ENCODE results near the gene LASP1NB.

Gene LASP1NB

DNA sequence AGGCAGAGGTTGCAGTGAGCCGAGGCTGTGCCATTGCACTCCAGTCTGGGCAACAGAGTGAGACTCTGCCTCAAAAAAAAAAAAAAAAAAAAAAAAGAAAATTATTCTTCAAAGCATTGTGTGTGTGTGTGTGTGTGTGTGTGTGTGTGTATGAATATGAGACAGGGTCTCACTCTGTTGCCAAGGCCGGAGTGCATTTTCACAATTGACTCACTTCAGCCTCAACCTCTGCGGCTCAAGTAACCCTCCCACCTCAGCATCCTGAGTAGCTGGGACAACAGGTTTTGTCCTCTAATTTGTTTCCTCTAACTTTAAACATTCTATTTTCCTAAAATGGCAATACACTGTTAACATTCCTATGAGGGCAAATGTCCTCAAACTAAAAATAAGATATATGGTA is 34.1 kb downstream of the LASP1NB start:
- no peaks in the 10 kb centered on the region for H3K4me1 ChIP-seq (ENCODE audit: control insufficient read depth in 2 of 3, insufficient read depth in 2 of 3, low read depth in 1 of 3, low read length in 3 of 3)
- TF ChIP-seq, protein P1, sequence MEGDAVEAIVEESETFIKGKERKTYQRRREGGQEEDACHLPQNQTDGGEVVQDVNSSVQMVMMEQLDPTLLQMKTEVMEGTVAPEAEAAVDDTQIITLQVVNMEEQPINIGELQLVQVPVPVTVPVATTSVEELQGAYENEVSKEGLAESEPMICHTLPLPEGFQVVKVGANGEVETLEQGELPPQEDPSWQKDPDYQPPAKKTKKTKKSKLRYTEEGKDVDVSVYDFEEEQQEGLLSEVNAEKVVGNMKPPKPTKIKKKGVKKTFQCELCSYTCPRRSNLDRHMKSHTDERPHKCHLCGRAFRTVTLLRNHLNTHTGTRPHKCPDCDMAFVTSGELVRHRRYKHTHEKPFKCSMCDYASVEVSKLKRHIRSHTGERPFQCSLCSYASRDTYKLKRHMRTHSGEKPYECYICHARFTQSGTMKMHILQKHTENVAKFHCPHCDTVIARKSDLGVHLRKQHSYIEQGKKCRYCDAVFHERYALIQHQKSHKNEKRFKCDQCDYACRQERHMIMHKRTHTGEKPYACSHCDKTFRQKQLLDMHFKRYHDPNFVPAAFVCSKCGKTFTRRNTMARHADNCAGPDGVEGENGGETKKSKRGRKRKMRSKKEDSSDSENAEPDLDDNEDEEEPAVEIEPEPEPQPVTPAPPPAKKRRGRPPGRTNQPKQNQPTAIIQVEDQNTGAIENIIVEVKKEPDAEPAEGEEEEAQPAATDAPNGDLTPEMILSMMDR (IDR thresholded peaks at IDR 0.05; ENCODE audit: borderline replicate concordance, extremely low read depth, insufficient read depth), result no peak
- no peak overlapping the region for H3K4me3 ChIP-seq (ENCODE audit: low read length in 3 of 3)
- no peaks in the 10 kb centered on the region for H3K36me3 ChIP-seq (ENCODE audit: control insufficient read depth in 2 of 3, insufficient read depth in 3 of 3, low read length in 3 of 3)
- H3K27ac ChIP-seq (ENCODE audit: low read depth in 2 of 2, low read length in 2 of 2), result no peak overlapping the region
- H3K27me3 ChIP-seq (ENCODE audit: control insufficient read depth, insufficient read depth, low read length), result no peaks in the 10 kb centered on the region
- H3K9me3 ChIP-seq (ENCODE audit: control insufficient read depth in 2 of 3, insufficient read depth in 1 of 3, low read length in 3 of 3), result no peaks in the 10 kb centered on the region
- no peak for FAIRE-seq
- H3K9ac ChIP-seq (ENCODE audit: low read length in 3 of 3), result no peak overlapping the region
- intact Hi-C loops (cut with DNase I), result no loop called here
- DNase-seq, result no peak

DNA sequence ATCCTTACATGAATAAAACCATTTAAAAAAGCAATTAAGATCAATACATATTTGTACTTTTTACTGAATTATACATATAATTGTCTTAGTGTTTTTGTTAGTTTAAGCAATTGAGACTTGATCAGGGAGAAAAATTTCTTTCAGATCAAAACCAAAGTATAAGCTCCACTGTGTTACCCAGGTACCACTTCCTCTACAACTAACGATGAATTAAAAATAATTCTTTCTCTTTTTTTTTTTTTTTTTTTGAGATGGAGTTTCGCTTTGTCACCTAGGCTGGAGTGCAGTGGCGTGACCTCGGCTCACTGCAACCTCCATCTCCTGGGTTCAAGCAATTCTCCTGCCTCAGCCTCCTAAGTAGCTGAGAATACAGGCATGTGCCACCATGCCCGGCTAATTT is 35.0 kb downstream of the LASP1NB start:
- H3K27ac ChIP-seq (ENCODE audit: low read depth in 2 of 2, low read length in 2 of 2), result no peak overlapping the region
- H3K4me3 ChIP-seq (ENCODE audit: low read length in 3 of 3), result no peak overlapping the region
- no peaks in the 10 kb centered on the region for H3K4me1 ChIP-seq (ENCODE audit: control insufficient read depth in 2 of 3, insufficient read depth in 2 of 3, low read depth in 1 of 3, low read length in 3 of 3)
- DNase-seq (no peak), FAIRE-seq (no peak)
- intact Hi-C loops (cut with DNase I), result no loop called here
- no peaks in the 10 kb centered on the region for H3K36me3 ChIP-seq (ENCODE audit: control insufficient read depth in 2 of 3, insufficient read depth in 3 of 3, low read length in 3 of 3)
- TF ChIP-seq, protein P1 (IDR thresholded peaks at IDR 0.05; ENCODE audit: borderline replicate concordance, extremely low read depth, insufficient read depth), result no peak
- H3K27me3 ChIP-seq (ENCODE audit: control insufficient read depth, insufficient read depth, low read length), result no peaks in the 10 kb centered on the region
- H3K9ac ChIP-seq (ENCODE audit: low read length in 3 of 3), result no peak overlapping the region
- H3K9me3 ChIP-seq (ENCODE audit: control insufficient read depth in 2 of 3, insufficient read depth in 1 of 3, low read length in 3 of 3), result no peaks in the 10 kb centered on the region

DNA sequence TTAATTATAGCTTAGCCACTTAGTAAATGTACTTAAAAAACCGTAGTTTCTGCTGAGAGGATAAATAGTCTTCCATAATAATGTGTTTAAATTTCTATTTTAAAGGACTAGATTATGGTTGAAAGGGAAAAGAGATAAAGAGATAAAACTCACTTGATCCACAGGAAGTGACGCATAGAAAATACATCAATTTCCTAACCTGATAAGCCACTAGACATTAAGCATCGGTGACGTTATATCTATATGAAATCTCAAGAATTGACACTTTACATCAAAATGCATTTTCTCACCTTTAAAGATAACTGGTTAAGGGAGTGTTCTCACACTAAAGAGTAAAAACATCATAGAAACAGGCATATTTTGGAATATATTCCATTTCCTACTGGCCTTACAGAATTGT is 36.0 kb downstream of the LASP1NB start:
- FAIRE-seq (no peak), DNase-seq (no peak)
- no peak overlapping the region for H3K27ac ChIP-seq (ENCODE audit: low read depth in 2 of 2, low read length in 2 of 2)
- H3K9me3 ChIP-seq (ENCODE audit: control insufficient read depth in 2 of 3, insufficient read depth in 1 of 3, low read length in 3 of 3), result no peaks in the 10 kb centered on the region
- H3K4me3 ChIP-seq (ENCODE audit: low read length in 3 of 3), result no peak overlapping the region
- H3K27me3 ChIP-seq (ENCODE audit: control insufficient read depth, insufficient read depth, low read length), result no peaks in the 10 kb centered on the region
- intact Hi-C loops (cut with DNase I), result no loop called here
- TF ChIP-seq, protein P1 (IDR thresholded peaks at IDR 0.05; ENCODE audit: borderline replicate concordance, extremely low read depth, insufficient read depth), result no peak
- no peaks in the 10 kb centered on the region for H3K4me1 ChIP-seq (ENCODE audit: control insufficient read depth in 2 of 3, insufficient read depth in 2 of 3, low read depth in 1 of 3, low read length in 3 of 3)
- H3K36me3 ChIP-seq (ENCODE audit: control insufficient read depth in 2 of 3, insufficient read depth in 3 of 3, low read length in 3 of 3), result no peaks in the 10 kb centered on the region
- H3K9ac ChIP-seq (ENCODE audit: low read length in 3 of 3), result no peak overlapping the region

DNA sequence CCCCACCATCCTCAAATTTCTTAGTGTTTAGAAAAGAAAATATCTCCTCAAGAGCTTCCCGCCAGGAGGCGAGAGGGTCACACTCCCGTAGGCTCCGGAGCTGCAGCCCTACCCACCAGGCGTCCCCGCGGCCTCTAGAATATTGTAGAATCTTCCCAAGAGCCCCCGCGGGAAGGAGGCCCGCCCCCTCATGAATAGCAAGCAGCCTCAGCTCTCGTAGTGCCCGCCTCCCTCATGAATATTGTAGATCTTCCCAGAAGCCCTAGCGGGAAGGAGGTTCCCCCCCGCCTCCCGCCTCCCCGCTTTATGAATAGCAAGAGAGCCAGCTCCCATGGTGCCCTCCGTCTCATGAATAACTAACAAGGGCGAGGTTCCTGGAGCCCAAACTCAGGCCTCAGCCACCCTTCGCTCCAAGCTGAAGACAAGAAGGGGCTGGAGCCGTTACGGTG is 41.9 kb downstream of the LASP1NB start, which contains the start of gene FBXO47:
Gene FBXO47 (minus strand): TSS at position 114 of the 449 bp plus-strand sequence. CDS start 4,378 bp downstream, outside the sequence.
- peak within 1 kb of the TSS; percentile 38 to 73 (median 53) for H3K9ac ChIP-seq (ENCODE audit: low read length in 3 of 3)
- H3K4me3 ChIP-seq (ENCODE audit: low read length in 3 of 3), result peak within 1 kb of the TSS; percentile 43 to 68 (median 64)
- DNase-seq, result peak; percentile 93 to 98 (median 95)
- FAIRE-seq, result peak; percentile 85
- intact Hi-C loops (cut with DNase I), result no loop called here
- H3K27ac ChIP-seq (ENCODE audit: low read depth in 2 of 2, low read length in 2 of 2), result peak within 1 kb of the TSS; percentile 57 to 68
- H3K27me3 ChIP-seq (ENCODE audit: control insufficient read depth, insufficient read depth, low read length), result no peaks in the 10 kb centered on the region
- no peaks in the 10 kb centered on the region for H3K9me3 ChIP-seq (ENCODE audit: control insufficient read depth in 2 of 3, insufficient read depth in 1 of 3, low read length in 3 of 3)
- H3K36me3 ChIP-seq (ENCODE audit: control insufficient read depth in 2 of 3, insufficient read depth in 3 of 3, low read length in 3 of 3), result no peaks in the 10 kb centered on the region
- TF ChIP-seq, protein P1 (IDR thresholded peaks at IDR 0.05; ENCODE audit: borderline replicate concordance, extremely low read depth, insufficient read depth), result no peak
- H3K4me1 ChIP-seq (ENCODE audit: control insufficient read depth in 2 of 3, insufficient read depth in 2 of 3, low read depth in 1 of 3, low read length in 3 of 3), result peaks cover 0 to 7% (median 0%) of the 10 kb centered on the region in 3 donors
